Tibial nerve (tissue), 4 donors: ENCODE data around the gene ATG10.

Experiments used
- EP300 ChIP-seq, 2 donors: sonication (generic); formaldehyde crosslinking; IDR thresholded peaks; one replicate each; pipeline ENCODE4 v1.6.1; 2017; ENCODE audit warnings: antibody characterized with exemption in 2 of 2, mild to moderate bottlenecking in 1 of 2
- TF ChIP-seq, protein P1 (sequence below), 5 experiments: fragments of 200-600 bp in 3 of 5; fragments of 450-650 bp in 2 of 5; sonication (generic) in 3 of 5; IDR thresholded peaks; one replicate each; pipeline ENCODE4 v1.5.1; 2016 to 2019; ENCODE audit warnings: antibody characterized with exemption in 5 of 5, mild to moderate bottlenecking in 3 of 5, moderate library complexity in 2 of 5

DNA sequence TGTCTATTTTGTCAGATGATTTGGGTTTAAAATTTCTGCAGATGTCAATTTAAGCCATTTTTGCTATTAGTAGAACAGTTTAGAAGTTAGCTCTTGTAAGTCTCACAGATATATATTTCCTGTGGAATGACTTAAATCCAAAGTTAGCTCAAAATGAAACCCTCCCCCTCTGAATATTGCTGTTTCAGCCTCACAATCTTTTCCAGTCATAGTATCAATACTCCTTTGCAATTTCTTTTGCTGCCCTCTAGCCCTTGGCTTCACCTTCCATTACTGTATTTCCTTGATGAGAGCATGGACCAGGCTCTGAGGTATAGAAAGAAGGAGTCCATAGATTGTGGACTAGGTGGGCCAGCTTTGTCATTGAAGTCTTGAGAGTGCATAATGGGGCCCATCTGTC lies 124.4 kb downstream of the ATG10 start:
- TF ChIP-seq EP300 (IDR thresholded peaks at IDR 0.05), result no peak
- TF ChIP-seq, protein P1, sequence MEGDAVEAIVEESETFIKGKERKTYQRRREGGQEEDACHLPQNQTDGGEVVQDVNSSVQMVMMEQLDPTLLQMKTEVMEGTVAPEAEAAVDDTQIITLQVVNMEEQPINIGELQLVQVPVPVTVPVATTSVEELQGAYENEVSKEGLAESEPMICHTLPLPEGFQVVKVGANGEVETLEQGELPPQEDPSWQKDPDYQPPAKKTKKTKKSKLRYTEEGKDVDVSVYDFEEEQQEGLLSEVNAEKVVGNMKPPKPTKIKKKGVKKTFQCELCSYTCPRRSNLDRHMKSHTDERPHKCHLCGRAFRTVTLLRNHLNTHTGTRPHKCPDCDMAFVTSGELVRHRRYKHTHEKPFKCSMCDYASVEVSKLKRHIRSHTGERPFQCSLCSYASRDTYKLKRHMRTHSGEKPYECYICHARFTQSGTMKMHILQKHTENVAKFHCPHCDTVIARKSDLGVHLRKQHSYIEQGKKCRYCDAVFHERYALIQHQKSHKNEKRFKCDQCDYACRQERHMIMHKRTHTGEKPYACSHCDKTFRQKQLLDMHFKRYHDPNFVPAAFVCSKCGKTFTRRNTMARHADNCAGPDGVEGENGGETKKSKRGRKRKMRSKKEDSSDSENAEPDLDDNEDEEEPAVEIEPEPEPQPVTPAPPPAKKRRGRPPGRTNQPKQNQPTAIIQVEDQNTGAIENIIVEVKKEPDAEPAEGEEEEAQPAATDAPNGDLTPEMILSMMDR (IDR thresholded peaks at IDR 0.05), result no peak
